Measurements from ENCODE around the gene SULT4A1.
"Not testable (repeated sequence)": the region's sequence is repeated elsewhere in the genome, so short reads cannot be mapped to it uniquely, and the experiment has no call there.

The SULT4A1 gene, protein sequence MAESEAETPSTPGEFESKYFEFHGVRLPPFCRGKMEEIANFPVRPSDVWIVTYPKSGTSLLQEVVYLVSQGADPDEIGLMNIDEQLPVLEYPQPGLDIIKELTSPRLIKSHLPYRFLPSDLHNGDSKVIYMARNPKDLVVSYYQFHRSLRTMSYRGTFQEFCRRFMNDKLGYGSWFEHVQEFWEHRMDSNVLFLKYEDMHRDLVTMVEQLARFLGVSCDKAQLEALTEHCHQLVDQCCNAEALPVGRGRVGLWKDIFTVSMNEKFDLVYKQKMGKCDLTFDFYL

DNA sequence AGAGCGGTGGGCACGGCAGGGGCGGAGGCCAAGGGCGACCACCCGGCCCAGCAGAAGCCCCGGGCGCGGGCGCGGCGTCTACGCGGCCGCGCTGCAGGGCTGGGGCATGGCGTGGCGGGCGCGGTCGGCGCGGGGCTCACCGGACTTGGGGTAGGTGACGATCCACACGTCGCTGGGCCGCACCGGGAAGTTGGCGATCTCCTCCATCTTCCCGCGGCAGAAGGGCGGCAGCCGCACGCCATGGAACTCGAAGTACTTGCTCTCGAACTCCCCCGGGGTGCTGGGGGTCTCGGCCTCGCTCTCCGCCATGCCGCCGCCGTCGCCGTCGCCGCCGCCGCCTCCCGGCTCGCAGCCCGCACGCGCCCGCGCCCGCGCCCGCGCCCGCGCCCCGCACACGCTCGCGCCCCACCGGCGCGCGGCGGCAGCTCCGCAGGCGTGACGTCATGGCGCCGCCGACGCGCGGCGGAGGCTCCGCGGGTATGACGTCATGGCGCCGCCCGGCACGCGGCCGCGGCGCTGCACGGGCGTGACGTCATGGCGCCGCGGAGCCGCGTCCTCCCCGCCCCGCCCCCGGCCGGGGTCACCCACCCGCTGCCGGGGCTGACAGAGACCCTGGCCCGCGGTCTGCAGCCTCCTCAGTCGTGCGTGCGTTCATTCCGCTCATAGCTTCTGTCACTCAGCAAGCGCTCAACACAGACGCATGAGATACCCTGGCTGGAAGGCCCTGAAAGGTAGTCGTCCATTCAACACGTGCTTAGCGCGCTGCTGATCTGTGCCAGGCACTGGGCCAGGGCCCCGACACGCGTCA, at the start of gene SULT4A1:
Gene SULT4A1, minus strand, starts transcription at position 440 of the 808 bp plus-strand sequence. Its CDS starts 131 bp downstream, at position 309.
- no peak for DNase-seq (ENCODE audit: low spot score)

DNA sequence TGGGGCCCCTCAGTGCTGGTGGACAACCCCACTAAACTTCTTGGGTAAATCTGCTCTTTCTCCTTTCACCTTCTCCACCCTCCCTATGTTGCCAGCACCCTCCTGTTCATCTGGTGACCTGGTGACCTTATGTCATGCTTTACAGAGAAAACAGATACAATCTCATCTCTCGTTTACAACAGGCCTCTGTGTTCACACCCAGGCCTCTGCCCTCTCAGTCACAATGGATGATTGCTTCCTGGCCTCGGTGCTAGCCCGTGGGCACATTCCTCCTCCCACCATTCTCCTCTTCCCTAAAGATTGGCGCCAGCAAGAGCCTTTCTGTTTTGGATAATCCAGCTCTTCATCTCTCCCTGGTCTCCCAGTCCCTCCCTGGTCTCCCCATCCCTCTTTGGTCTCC, 49.0 kb upstream of the SULT4A1 start:
- no peak for DNase-seq (ENCODE audit: low spot score)

GRCh38 chr22:43910178-43910695, 47.9 kb upstream of the SULT4A1 start:
- DNase-seq (ENCODE audit: low spot score) = no peak

DNA sequence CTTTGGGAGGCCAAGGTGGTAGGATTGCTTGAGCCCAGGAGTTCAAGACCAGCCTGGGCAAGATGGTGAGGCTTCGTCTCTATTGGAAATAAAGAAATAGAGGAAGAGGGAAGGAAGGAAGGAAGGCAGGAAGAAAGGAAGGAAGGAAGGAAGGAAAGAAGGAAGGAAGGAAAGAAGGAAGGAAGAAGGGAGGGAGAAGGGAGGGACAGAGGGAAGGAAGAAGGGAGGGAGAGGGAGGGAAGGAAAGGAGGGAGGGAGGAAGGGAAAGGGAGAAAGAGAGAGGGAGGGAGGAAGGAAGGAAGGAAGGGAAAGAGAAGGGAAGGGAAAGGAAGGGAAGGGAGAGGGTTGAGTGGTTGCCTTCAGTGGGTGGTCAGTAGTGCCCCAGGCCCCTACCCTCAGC, 47.4 kb upstream of the SULT4A1 start:
- no peak for DNase-seq (ENCODE audit: low spot score)

GRCh38 chr22:43905681-43906080, 43.4 kb upstream of the SULT4A1 start:
- no peak for DNase-seq (ENCODE audit: low spot score)

DNA sequence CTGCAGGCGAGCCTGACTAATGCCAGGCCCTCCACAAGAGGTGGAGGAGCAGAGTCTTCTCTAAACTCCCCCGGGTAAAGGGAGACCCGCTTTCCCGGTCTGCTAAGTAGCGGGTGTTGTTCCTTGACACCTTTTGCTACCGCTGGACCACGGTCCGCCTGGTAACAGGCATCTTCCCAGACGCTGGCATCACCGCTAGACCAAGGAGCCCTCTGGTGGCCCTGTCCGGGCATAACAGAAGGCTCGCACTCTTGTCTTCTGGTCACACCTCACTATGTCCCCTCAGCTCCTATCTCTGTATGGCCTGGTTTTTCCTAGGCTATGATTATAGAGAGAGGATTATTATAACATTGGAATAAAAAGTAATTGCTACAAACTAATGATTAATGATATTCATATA, 42.1 kb upstream of the SULT4A1 start:
- not testable (repeated sequence) for DNase-seq (ENCODE audit: low spot score)

DNA sequence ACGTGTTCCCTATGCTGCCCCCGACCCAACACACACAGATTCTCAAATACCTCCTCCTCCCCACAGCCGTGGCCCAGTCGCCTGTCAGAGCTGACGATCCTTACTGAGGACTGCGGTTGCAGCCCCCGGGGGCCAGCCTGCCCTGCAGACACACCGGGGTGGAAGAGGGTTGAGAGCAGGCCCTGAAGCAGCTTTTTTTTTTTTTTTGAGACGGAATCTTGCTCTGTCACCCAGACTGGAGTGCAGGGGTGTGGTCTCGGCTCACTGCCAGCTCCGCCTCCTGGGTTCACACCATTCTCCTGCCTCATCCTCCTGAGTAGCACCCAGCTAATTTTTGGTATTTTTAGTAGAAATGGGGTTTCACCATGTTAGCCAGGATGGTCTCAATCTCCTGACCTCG, 40.7 kb upstream of the SULT4A1 start:
- not testable (repeated sequence) for DNase-seq (ENCODE audit: low spot score)

GRCh38 chr22:43901976-43902643, 39.8 kb upstream of the SULT4A1 start:
- no peak for DNase-seq (ENCODE audit: low spot score)

DNA sequence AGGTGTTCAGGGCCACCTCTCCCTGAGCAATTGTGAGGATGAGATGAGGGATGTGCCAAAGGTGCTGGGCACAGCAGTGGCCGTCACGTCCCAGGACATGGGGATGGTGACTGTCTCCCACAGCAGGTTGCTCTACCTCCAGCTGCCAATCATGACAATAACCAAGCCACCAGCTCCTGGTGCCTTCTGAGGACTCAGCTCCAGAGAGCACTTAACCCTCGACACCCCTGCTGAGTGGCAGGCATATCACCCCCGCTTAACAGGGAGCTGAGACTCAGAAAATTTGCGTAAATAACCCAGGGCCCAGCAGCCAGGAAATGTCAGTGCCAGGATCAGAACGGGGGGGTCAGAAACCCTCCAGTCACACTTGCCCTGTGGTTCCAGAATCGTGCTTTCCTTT, 37.9 kb upstream of the SULT4A1 start:
- DNase-seq (ENCODE audit: low spot score) = no peak

DNA sequence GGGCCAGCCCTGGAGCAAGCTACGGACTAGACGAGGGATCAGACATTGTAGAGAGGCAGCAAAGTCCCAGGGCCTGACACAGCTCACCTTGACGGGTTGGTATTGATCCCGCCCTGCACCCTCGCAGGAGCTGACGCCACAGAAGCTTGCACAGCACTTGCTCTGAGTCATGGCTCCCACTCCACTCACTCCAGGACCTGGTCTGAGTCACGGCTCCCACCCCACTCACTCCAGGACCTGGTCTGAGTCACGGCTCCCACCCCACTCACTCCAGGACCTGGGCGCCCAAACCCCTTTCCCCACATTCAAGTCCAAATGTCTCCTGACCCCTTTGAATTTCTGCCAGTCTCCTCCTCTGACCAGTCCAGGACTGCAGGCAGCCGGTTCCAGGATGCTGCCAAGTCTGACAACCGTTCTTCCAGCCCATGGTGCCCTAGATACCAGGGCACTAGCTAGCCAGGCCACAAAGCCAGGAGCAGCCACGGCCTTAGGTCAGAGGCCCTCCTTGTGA, 35.5 kb upstream of the SULT4A1 start:
- DNase-seq (ENCODE audit: low spot score) = no peak

GRCh38 chr22:43895986-43896645, 33.8 kb upstream of the SULT4A1 start:
- DNase-seq (ENCODE audit: low spot score) = no peak

GRCh38 chr22:43894122-43894521, 31.8 kb upstream of the SULT4A1 start:
- DNase-seq (ENCODE audit: low spot score) = no peak

GRCh38 chr22:43893266-43893665, 31.0 kb upstream of the SULT4A1 start:
- no peak for DNase-seq (ENCODE audit: low spot score)

GRCh38 chr22:43892183-43892894, 30.0 kb upstream of the SULT4A1 start:
- DNase-seq (ENCODE audit: low spot score) = no peak

- no peak for DNase-seq (ENCODE audit: low spot score)
Observed at GRCh38 chr22:43891360-43892182, 29.3 kb upstream of the SULT4A1 start, which contains the start of gene PNPLA5. TSS of gene PNPLA5 (minus strand) at chr22:43892013. CDS start at chr22:43891880, 133 bp downstream.

DNA sequence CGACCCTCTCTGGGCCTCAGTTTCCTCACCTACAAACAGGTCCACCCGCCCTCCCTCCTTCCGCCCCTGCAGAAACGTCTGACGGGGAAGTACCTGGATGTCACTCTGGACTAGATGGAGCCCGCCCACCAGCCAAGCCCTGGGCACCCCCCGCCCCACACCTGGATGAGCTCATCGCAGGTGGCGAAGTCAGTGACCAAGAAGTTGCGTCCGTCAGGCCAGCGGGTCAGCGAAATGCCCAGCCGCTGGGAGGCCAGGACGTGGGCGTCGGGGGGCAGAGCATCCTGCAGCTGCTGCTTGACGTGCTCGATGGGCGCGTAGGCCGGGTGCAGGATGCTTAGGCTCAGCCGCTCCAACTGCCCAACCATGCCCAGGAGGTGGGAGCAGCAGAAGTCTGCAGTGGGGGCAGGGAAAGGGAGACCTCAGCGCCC, 28.6 kb upstream of the SULT4A1 start:
- DNase-seq (ENCODE audit: low spot score) = no peak

GRCh38 chr22:43889860-43890253, 27.5 kb upstream of the SULT4A1 start:
- DNase-seq (ENCODE audit: low spot score) = no peak

DNA sequence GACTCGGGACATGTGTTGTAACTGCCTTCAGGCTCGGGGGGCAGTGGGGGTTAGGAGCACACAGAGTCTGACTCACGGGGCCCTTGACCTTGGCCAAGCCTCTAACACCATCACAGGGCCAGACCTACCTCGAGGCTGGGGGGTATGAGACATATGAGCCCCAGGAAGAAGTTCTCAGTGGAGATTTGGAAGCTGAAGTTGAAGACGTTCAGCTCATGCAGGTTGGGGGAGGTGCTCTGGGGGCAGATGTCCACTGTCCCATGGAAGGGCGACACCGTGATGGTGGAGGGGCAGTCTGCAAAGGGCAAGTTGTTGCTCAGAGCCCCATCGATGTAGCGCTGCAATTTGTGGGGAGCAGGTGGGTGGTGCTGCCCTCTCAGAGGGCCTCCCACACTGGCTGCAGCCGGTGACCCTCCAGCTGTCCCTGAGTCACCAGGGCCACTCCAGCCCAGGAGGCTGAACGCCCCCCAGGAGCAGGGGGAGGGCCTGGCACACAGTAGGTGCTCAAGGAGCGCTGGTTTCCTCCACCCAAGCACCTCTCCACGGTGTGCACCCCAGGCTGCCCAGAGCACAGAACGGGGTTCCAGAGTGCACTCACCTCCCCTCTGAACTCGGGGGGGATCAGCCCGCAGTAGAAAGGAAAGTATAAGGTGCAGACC, 27.0 kb upstream of the SULT4A1 start:
- no peak for DNase-seq (ENCODE audit: low spot score)

GRCh38 chr22:43888740-43889139, 26.4 kb upstream of the SULT4A1 start:
- no peak for DNase-seq (ENCODE audit: low spot score)

- no peak for DNase-seq (ENCODE audit: low spot score)
Observed at GRCh38 chr22:43887391-43887790, 25.1 kb upstream of the SULT4A1 start.
